ENCODE measurements around the gene LIPM.
"Not testable (repeated sequence)": the region's sequence is repeated elsewhere in the genome, so short reads cannot be mapped to it uniquely, and the experiment has no call there.

LIPM gene

DNA sequence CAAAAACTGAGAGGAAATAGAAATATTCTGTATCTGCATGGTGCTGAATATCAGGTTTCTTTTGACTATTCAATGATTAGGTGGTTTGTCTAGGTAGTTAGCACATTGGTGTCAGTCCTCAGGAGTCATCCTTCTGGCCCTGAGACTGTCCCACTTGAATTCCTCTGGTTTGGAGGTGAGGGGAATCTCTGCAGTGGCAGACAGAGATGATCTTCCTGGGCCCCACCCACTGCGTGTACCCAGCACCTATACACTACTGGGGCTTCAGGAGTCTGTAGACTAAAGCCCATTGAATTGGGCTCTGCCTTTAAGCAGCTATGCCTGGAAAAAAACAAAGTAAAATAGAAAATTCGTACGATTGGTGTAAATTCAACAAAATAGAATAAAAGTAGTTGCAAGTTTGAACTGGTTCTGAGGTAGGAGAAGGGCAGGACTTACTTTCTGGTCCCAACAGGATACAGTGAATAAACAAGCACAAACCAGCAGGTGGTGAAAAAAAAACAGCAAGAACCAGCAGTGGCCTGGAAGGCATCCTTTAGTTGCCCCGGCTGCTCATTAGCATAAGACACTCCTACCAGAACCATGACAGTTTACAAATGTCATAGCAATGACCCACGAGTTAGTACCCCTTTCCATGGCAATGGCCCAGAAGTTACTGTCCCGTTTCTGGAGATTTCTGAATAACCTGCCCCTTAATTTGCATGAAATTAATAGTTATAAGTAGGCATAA is 1.7 kb downstream of the LIPM start:
- no peak for DNase-seq

DNA sequence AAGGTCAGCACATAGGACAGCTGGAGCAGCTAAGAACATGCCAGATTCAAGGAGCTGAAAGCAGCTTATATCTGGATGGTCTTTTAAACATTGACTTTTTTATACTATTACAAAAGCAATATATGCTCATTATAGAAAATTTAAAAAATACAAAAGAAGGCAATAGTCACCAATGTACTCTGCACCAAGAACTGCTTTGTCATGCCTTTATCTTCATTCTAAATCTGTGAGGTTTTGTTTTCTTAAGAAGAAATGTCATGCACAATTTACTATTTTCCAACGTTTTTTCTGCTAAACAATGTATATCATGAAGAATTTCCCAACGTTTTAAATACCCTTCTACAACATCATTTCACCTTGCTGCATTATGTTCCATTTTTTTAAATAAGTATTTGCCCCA is 2.8 kb downstream of the LIPM start:
- DNase-seq, result no peak

DNA sequence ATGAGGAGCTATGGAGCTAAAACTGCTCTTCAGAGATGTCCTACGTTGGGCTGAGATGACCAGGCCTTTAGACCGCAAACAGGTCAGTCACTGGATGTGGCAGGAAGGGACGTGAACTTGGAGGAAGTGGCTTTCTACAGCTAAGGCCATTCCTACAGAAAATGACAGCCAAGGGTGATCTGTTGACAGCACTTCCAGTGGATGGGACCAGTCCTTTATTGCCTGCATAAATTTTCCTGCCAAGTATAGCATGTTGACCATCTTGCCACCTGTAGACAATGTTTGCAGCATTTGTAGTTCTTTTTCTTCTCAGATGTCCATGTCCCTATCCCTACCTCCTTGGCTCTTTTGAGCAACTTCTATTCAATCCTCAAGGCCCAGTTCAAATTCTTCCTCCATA is 3.4 kb downstream of the LIPM start:
- no peak for DNase-seq

DNA sequence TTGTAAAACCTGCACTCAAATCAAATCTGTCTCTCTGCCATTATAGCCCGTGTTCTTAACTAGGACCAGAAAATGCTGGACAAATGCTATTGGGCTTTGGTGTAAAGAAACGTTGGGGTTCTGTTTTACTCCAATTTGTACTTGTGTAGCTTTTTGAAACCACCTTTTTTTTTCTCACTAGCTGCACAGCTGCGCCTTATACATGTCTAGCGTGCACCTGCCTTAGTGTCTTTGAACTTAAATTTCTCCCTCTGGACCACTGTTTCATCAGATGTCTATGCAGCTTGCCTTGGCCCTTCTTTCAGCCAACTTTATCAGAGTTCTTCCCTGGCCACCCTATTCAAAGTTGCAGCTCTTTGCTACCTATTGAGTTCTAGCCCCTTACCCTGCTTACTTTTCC is 7.1 kb downstream of the LIPM start:
- no peak for DNase-seq

DNA sequence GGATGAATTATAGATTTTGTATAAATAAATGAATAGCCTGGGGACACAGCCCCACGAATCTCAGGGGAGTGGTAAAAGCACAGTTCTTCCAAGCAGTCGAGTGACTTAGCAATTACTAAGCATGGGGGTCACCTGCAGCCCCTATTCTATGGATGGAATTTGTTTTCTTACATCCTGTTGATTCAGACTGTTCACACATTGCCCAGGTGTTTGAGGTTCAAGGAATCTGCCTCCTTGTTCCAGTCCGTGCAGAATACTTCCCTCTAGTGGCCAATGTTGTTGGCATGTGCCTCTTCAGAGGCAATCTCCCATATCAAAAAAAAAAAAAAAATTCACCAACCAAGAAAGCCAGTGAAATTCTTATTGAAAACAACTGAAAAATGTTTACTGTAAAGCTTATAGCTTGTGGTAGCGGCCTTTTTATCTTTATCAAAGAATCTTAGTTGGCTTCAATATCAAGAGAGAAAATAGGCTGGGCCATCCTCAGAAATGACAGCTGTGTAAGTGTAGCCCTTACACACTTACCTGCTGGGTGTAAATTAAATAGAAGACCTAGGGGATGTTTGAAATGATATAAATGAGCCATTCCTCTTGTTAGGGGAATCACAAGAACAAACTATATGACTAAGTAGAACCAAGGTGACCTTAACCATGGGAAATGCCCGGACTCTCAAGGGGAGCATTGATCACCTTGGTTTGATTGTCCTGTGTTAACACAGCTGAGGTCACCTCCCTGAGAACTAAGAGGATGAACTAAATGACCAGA is 7.8 kb downstream of the LIPM start:
- no peak for DNase-seq

DNA sequence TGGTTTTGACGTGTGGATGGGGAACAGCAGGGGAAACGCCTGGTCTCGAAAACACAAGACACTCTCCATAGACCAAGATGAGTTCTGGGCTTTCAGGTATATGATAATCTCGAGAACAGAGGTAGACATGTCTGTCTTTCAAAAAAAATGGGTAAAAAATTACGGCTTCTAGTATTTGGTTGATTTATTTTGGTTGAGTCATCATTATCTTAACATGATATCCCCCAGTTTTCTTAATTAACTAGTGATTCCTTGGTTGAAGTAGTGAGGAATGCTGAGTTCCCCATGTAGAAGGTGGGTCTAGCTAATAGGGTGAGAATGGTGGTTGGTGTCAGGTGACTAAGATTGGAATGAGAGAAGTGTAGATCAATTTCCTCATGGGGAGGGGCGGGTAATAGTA is 10.7 kb downstream of the LIPM start:
- no peak for DNase-seq

DNA sequence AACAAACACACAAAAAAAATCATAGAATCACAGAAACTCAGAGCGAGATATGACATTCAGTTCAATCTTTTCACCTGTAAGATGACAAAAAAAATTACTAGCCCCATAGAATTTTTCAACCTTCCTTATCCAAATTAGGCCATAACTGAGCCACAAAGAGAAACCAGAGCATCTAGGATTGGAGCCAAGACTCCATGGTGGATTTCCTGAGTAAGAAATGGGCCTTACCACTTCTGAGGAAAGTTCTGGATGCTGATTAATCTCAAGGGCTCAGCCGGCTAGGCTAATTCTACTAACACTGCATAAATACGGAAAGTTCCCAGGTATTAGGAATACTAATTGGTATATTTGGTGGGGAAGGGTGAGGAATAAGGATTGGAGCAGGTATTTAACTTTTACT is 16.8 kb downstream of the LIPM start:
- DNase-seq, result no peak

DNA sequence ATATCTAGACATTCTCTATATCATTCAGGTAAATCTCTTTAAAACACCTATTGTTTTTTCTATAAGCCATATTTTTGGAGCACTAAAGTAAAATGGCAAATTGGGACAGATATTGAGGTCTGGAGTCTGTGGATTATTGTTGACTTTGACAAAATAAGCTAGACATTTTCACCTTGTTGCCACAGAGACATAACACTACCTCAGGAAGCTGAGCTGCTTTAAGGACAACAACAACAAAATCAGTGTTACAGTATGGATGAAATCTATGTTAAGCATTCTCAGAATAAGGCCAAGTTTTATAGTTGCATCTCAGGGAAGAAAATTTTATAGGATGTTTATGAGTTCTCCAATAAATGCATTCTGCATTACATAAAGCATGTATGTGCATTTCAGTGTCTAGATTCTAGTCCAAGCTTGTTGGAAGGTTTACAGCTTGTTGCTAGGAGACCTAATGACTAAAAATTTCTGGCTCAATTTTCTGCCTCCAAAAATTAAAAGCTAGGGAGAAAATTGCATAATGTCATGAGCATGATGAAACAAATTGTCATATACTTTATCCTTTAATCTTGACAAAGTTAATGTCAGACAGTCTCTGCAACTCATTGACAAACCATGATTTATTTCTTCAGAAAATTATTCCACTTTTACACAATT is 18.3 kb downstream of the LIPM start:
- DNase-seq, result no peak

DNA sequence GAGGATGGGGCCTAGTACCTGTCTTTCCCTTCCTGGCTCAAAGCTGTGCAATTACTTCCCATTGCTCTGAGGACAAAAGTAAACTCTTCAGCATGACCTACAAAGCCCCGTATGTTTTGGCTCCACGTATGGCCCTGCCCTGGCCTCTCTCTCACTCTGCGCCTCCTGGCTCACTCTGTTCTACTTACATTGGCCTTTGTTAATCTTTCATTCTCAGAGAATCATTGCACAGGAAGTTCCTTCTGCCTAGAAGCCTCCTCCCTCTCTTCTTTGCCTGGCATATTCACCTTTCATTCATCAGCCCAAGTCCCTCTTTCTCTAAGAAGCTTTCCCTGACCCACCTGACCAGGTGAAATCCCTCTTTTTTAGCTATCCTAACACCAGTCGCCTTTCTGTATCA is 23.9 kb downstream of the LIPM start:
- no peak for DNase-seq

DNA sequence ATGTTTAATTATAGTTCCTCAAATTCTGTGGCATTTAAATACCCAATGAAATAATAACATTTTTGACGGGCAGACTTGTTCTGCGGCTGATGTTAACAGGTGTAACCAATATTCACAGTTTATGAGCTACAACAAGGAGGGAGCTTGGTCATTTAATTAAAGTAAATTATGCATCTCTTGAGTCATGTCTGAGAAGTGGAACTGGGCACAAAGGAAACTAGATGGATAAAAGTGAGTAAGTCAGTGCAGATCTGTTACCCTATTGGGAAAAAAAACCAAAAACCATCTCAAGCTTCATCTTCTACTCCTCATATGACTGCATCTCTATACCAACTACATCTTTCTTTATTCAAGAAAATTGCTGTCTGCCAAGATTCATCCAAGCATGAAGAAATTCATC is 25.1 kb downstream of the LIPM start:
- DNase-seq, result no peak

DNA sequence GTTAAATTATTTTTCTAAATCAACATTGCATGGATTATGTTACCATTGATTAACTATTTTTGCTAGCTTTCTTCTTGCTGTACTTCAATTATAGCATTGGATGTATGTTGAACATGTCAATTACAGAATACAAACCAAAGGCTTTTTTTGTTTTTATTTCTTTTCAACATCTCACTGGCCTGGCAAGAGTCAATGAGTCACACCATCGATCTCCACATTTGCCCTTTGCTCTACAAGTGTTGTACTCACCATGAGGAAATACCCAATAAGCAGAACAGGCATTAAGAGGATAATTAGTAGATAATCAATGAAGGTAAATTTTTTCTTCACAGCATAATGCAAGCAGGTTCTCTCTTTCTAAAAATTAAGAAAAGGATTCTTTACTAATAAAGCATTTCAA is 25.8 kb downstream of the LIPM start:
- no peak for DNase-seq

DNA sequence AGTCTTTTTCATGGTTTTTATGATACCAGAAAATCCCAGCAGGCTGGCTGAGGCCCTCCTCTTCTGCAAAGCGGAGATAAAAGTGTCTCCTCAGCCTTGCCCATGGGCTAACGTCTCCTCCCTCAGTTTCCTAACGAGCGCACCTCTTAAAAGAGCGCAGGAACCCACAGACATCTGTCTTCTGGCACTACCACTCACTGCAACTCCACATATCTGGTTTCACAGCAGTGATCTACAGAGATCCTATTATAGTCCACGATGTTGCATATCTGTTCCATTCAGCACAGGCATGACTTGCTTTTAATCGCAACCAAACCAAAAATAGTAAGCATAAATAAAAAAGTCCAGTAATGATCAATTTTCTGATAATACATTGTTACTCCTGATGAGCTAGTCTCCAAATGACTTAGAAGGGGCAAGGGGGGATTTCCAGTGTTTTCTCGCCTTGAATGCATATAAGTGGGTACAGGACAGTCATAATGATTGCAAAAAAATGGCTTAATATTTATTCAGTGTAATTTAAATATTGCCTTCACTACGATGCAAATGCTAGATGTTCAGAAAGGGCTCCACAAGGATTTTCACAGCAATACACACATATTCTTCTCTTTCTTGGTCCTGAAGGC is 28.2 kb downstream of the LIPM start:
- no peak for DNase-seq

DNA sequence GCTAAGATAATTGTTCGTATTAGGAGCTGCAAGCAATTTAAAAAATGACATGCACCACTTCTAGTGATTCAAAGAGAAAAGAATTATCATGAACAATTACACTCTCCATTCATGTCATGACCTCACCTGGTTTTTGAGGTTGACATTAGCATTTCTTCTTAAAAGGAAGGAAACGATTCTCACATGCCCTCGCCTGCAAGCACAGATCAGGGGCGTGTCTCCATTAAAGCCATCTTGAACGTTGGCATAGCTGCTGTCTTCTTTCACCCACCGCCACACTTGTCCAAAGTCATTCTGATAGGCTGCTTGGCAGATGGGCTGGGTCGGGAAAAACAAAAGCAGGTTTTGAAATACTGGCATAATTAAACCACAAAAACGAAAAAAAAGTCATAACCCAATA is 29.2 kb downstream of the LIPM start:
- peak in 1 of 4 experiments; percentile 29 for DNase-seq

DNA sequence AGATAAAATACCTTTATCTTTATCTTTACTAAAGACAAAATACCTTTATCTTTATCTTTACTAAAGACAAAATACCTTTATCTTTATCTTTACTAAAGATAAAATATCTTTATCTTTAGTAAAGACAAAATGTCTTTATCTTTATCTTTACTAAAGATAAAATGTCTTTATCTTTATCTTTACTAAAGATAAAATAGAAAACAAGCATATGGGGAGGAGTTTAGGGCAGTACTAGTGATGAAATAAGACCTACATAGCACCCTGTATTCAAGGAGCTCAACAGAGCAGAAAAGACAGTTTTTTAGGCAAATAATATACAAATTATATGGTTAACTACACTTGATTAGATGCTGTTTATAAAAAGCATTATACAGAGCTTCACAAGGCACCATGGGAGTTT is 29.8 kb downstream of the LIPM start:
- DNase-seq, result no peak

DNA sequence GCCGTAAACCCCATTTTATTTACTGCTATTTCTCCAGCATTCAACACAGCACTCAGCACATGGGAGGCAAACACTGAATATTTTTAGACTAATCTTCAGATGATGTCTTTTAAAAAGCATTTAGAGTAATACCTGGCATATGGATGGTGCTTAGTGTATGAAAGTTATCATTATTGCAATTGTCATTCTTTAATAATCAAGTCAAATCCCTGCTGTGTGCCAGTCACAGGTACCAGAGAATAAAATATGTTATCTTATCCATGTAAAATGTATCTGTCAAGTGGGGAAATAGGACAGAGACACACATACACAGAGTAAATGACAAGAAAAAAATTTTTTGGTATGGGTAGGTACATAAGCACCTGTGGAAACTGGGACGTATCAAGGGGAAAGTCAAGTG is 30.6 kb downstream of the LIPM start:
- DNase-seq, result no peak

DNA sequence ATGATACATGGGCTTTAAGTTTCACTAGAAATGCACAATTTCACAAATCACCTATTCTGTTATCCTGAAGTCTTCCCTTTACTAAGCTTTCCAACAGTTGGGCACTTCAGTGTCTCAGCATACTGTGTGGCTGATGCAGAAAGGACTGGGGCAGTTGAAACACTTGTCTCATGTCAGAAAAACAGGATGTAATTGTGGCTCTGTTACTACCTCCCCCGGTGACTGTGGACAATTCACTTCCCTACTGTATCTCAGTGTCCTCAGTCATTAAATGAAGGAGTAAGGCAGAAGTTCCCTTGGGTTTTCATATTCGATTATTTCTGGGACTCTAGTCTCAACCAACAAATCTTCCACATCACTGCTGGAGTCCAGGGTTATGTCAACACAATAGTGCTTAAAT is 31.2 kb downstream of the LIPM start:
- DNase-seq, result no peak

DNA sequence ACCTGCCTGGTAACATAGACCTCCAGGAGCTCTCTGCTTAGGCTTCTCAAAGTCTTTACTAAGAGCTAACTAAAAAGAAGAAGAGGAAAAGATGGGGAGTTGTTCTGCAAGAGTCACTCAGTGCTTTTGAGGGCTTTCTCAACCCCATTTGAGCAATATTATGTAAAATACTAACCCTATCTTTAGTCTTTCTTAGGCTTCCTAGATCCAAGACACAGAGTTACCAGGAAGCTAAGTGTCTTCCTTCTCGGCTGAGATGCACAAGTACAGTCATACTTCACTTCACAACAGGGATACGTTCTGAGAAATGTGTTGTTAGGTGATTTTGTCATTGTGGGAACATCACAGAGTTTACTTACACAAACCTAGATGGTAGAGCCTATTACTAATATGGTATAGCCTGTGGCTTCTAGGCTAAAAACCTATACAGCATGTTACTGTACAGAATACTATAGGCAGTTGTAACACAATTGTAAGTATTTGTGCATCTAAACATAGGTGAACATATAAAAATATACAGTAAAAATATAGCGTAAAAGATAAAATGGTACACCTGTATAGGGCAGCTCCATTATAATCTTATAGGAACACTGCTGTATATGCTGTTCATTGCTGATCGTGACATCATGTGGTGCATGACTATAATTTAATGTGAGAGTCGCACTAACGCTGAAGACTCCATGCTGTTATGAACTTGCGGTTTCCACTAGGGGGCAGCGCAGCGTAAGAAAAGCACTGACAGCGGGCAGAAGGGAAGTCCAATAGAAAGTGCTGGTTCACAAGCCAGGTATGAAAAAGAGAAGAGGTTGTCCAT is 32.8 kb downstream of the LIPM start:
- DNase-seq, result peak; percentile 66 to 87 (median 74)

DNA sequence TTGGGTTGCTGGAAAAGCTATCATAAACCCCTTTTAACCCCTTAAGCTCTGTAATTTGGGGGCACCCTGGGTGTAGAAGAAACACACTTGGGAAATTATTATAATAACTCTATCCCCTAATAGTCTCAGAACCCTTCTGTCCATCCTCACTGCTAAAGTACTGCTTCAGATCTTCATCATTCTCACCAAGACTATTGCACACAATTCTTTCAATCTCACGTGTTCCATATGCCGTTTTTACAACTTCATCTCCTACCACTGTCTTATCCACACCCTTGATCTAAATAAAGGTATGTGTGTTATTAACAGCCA is 33.3 kb downstream of the LIPM start:
- no peak for DNase-seq

DNA sequence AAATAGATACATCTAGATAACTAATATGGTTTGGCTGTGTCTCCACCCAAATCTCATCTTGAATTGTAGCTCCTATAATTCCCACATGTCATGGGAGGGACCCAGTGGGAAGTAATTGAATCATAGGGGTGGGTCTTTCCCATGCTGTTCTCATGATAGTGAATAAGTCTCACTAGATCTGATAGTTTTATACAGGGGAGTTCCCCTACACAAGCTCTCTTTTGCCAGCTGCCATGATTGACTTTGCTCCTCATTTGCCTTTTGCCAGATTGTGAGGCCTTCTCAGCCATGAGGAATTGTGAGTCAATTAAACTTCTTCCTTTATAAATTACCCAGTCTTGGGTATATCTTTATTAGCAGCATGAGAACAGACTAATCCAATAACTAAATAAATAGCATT is 35.1 kb downstream of the LIPM start:
- DNase-seq, result not testable (repeated sequence)

DNA sequence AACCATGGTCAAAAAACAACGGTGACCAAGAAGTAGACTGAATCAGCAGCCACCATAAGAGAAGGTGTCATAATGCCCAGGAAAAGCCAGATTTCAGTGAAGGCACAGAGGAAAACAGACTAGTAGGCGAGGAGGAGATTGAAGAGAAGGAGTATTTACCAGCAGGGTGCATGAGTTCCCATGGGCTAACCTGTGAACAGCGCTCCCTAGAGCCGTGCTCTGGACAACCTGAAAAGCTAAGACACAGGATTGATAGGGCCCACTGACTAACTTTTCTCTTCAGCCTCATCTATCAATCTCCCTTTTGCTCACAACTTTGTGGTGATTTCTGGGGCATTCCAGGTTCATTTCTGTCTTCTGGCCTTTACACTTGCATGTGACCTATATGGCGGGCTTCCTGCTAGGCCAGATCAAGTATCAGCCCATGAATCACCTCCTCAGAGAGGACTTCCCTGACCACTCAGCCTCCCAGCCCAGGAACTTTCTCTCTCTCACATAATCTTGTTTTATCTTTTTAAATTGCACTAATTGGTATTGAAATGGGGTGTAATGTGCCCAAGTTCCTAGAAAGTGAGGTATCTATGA is 36.3 kb downstream of the LIPM start:
- no peak for DNase-seq

DNA sequence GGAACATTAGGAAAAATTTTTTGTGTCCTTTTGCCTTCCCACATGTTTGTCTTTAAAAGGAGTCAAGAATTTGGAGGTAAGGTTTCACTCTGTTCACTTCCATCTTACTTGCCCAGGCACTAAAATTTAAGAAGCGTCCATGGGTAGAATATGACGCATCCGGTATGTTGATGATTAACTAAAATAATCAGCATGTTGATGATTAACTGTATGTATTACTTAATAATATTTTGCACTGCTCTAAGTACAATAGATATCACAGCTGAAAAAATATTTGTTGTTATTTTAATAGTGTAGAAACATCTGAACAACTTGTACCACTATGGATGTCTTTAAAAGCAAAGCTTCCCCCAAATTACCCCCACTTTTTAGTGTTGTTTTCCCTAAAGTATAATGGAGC is 37.6 kb downstream of the LIPM start:
- no peak for DNase-seq

DNA sequence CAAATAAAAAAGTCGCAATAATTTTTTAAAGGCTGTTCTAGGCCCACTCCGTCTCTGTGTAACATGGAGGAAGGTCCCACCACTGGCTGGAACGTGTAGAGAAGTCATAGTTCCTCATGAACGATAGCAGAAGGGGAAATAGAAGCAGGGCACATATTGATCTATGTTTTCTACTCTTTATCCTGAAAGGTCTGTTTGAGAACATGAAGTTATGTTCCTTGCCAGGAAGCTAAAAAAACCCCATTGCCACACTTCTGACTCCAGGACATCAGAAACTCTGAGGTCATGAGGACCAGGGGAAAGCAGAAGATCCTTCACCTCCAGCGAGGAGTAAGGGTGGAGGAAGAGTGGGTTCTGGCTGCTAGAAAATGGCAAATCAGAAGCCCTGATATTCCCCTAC is 38.4 kb downstream of the LIPM start:
- DNase-seq, result no peak

Measured in activated CD4-positive, CD25-positive, alpha-beta regulatory T cell (primary cell).